NOMO-1 treated with dmso at 0.1 percent for 144 hours (cell line): ENCODE measurements around the gene RABGAP1.

Source experiments
- DNase-seq: peaks from one replicate; lab custom pipeline; 2025; ENCODE audit not compliant: unreplicated experiment; lab: John Stamatoyannopoulos, UW

RABGAP1 gene

DNA sequence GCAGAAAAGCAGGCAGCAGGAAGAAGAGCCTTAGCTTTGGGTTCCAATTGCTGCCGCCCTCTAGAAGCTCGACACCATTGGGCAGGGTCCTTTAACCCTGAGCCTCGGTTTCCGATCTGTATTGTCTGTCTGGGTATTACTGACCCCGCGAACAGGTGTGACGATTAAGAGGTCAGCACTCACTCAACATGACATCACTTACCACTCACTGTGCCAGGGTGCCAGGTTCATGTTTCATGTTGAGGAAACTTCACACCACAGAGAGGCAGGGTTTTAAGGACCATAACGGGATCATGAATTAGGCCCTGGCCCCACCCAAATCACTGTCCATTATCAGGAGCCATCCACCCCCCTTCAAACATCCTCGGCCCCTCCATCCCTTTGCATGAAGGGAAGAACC lies 168.2 kb downstream of the RABGAP1 start:
- DNase-seq = no peak

DNA sequence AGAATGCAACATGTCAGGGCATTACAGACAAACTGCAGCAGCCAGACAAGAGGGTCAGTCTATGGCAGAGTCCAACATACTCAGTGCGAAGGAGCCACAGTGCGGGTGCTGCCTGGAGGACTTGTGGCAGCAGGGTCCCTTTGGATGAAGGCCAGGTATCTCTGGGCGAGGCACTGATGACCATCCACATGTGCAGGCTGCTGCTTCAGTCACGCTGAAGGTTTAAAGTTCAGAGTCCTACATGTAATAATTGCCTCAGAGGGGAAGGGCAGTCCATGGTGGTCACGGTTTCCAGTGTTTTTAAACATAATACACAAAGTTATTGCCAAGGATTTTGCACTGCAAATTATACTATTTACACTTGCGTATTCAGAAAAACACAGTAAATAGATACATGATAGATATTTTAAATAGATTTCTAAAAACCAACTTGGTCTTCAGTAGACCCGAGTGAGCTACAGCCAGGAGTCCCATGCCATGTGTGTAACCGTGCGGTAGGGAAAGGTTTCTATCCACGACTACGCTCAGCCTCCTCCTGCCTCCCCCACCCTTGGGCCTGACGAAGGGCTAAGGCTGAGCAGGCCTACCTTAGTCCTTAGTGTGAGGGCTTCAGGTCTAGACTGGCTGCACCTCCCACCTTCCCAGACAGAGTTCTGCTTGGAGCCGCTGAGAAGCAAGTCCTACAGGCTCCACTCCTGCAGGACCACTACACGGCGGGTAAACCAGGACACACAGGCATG lies 168.9 kb downstream of the RABGAP1 start:
- DNase-seq = no peak

DNA sequence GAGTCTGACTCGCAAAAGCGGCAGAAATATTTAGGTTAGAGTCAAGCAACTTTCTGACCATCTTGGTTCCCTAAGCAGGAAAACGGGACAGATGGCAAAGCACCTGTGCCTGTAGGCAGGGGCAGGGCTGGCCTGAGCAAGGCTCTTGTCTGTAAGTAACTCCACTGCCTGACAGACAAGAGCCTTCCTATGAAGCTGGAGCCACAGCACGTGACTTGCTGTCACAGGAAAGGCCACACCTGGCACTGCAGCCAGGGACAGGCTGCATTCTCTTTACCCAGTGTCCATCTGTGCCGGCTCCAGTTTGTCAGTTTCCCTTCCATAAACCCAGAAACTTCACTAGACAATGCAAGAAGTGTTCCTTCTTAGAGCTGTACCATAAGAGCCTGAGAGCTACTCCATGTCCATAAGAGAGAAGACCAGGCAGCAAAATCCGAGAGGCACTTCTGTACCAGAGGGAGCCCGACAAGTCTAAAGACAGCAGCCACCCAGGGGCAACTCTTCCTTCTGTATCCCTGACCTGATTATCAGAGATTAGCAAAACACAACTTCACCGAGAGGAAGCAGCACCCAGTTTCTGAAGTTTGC lies 170.7 kb downstream of the RABGAP1 start:
- DNase-seq = no peak

DNA sequence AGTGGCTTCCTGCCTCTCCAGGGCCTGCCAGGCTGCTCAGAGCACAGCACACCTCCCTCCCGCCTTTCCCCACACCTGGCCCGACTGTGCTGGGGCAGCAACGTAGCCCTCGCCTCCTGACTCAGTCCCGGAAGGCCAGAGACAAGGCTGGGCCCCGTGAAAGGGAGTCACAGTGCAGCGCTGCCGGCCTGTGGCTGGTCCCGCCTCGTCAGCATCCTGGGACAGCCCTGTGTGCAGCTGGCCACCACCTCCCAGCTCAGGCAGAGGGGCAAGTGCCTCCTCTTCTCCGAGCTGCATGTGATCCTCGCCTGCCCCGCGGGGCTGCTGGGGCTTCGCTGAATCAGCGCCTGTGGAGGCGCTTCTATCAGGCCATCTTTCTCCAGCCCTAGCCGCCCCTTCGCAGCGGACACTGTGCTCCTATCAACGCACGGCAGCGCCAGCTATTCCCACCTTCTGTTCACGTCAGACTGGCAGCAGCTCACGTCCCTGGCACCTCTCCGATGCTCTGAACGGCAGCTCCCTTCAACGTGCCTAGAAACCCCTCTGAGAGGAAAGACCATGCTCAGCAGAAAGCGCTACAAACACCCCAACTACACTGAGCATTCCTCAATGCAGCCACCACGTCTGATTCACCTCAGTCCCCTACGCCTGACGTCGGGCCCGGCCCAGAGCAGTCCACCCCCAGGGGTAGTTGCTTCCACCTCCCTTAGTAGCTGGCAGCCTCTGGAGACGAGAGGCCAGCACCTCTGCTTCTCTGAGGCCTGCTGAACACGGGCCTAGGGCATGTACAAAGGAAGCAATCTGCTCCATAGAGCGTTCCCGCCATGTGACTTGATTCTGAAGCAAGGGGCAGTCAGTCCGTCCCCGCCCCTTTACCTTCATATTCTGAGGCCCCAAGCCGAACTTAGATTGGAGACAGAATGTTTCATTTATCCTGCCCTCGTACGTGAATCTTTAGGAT lies 171.5 kb downstream of the RABGAP1 start:
- no peak for DNase-seq

DNA sequence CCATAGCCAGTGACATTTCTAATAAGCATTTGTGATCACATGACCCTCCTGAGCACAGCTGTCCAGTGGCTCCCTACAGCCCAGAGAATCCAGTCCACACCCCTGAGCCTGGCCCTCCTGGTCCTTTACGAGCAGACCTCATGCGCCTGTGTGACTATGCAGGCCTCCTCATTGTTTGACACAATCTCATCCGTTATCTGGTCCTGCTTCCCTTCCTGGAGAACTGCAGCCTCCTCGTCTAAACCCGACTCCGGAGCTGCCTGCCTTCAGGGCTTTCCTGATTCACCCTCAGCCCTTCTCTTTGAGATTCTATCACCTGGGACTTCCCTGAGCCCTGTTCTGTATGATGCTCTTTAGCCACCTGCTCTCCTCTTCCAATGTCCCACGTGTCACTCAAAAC lies 172.4 kb downstream of the RABGAP1 start:
- no peak for DNase-seq

DNA sequence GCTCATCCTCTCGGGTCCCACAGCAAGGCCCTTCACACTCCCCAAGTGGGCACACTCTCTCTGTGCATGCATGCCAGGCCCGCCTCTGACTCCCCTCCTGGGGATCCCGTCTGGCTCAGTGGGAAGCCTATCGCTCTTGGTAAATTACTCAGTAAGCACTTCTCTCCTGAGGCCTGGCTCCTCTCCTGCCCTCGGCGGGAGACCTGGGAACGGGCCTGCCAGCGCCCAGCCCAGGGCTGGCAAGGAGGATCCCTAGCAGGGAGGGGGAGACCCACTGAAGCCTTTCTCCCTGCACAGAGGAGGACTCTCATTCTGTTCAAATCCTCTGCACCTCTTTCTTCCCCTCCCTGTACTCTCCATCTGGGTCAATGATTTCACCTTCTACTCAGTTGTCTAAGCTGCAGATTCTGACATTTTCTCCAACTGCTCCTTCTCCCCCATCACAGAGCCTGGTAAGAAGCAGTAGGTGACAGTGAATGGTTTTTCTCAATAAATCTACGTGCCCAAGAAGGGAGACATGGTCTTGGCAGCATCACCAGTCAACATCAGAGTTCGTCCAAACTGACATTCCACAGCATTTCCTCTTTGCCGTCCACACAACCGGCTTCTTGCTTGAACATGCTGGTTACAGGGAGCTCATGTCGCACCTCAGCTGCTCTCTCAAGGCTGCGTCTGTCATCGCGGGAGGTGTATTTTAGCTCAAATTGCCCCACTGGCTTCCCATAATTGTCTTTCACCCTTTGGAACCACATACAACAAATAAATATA lies 174.5 kb downstream of the RABGAP1 start:
- DNase-seq = no peak

DNA sequence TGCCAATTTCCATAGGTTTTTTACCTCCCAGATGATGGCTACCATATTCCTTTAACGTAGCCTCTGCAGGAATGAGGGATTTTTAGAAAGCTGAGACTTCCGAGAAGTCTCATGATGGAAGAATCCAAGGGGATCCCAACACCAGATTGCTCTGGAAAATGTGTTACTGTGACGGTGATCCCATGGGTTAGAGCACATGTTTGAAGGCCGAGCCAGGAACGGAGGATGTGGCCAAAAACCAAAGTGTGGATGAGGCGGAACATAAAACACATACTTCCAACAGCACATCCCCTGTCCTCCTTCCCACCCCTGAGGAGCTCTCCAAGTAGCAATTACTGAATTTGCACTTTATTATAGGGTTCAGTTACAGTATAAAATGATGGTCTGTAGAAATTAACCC lies 175.2 kb downstream of the RABGAP1 start:
- no peak for DNase-seq

DNA sequence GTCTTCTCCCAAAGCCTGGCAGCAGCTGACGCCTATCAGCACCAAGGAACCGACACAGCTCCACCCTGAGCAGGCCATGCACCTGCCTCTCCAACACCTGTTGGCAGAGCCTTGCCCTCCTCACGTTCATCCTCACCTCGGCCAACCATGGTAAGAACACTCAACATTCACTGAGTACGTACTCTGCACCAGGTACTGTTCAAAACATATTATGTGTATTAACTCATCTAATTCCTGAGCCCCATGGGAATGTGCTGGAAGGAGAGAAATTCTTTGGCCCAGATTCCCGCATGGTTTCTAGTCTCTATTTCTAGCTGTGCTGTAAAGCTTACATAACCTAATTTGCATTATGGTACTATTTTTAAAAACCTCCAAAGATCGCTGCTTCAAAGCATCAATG lies 178.7 kb downstream of the RABGAP1 start:
- DNase-seq = no peak

DNA sequence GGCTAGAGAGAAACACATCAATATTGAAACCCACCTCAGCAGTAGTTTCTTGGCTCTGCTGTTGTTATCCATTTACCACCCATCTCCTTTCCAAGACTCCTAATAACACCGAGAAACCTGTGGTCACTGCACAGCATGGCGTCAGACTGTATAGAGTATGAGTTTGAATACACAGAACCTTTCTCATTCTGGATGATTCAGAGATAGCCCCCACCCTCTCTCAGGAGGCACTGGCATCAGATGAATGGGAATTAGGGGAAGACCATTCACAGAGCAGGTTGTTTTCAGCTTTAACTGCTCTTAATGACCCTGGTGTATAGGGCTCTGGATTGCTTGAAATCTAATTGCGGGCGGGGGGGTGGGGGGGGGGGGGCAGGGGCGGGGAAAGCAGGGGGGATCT lies 179.3 kb downstream of the RABGAP1 start:
- no peak for DNase-seq

DNA sequence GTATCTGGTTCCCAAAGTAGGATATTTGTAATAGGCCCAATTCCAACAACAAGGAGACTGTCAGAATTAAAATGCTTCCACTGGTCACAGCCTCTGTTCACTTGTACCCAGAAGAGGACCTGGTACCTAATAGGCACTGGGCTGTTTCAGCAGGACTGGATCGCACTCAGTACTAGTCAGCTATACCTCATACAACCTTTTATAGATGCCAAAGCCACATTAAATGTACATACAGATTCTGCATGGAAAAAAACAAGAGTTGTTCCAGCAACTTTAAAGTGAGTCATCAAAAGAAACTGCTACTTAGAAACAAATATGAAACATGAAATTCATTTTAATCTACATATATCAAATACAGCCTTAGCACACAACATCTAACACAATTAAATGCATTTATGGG lies 180.1 kb downstream of the RABGAP1 start:
- DNase-seq = no peak

DNA sequence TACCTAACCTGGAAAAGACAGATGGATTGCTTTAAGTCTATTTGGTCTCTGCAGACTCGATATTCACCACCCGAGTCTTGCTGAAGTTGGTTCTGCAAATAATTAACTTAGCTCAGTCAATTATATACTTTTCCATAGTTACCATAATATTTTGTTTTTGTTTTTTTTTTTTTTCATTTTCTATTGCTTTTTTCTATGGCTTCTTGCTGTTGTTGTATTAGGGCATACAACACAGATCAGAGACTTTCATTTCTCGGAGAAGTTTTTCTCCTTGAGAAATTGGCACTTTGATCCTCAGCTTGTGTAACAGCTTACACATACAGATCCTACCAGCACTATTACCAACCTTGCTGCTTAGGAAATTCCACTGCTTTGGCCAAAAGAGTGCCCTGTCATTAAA lies 180.6 kb downstream of the RABGAP1 start:
- no peak for DNase-seq

DNA sequence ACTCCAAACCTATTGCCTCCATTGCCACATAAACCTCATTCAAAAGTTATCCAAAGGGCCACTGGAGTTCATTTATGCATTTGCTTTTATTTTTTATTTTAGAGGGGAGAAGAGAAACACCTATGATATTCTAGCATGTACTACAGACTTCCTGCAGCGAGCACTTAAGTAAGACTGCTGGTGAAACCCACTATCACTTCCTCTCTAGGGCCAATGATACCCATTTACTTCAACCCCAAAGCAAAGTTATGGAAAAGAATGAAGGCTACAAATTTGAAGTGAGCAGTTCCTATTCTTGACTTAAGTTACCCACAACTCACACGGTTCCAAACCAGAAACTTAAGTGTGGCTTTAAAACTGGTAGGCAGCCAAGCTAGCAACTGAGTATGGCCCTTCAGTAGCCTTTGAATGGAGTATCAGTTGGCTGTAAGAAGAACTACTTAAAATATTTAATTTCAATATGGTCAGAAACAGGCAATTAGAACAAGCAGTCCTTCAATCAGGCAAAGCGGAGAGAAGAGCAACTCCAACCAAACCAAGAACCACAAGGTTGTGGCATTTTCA lies 186.8 kb downstream of the RABGAP1 start:
- no peak for DNase-seq

DNA sequence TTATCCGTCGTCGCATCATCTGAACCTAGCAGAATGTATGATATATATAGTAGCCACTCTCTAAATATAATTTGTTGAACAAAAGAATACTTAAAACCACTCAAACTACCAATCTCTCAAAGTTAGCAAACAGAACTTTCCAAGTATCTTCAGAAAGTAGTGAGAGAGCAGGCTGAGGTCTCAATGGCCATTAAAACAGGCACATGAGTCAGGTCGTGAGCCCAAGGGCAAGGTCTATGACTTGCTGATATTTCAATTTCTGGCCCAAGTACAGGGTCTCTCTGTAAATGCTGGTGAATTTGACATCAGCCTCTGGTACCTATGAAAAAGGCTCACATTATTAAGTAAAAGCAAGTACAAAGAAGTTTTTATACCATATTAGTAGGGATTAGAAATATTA lies 187.8 kb downstream of the RABGAP1 start:
- no peak for DNase-seq

DNA sequence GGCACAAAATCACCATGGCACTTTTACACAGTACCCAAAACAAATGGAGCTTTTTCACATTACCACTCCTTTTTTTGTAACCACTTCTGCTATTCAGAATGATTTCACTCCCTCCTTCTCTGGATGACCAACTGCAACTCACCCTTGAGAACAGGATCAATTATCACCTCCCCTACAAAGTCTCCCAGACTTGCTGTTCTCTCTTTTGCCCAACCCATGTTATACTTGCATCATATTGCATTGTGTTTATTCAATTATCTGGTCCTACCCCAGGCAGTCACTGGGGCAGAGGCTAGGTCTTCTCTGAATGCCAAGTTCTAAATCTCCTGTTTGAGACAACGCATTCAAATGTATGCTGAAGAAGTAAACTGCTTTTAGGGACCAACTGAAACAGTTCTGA lies 188.6 kb downstream of the RABGAP1 start:
- no peak for DNase-seq

DNA sequence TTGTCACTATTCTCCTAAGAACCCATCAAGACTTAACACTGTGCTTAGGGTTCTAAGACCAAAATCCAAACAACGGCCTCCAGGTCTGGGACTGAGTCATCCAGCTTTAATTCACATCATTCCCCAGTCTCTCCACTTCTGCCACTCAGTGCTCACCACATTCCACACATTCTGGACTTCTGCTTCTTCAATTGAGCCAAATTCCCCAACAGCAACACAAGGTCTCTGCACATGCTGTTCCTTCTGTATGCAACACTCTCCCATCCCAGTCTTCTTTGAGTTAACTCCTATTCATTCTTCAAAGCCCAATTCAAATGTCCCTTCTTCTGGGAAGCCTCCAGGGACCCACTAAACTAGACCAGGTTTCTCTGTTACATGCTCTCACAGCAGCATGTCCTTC lies 190.4 kb downstream of the RABGAP1 start:
- no peak for DNase-seq

DNA sequence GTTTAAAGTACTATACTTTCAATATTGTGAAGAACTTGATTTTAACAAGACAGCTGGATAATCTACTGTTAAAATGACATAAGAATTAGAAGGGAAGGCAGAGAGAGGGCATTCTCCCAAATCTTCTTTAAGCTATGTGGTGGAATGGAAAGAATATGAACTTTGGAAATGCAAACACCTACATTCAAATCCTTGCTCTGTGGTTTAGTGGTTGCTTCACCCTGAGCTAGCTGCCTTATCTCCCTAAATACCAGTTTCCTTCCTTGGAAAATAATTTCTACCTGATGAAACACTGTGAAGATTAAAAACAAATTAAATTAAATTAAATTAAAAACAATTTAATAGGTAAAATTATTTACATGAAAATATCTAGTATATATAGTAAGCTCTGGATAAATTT lies 191.2 kb downstream of the RABGAP1 start:
- DNase-seq = no peak

DNA sequence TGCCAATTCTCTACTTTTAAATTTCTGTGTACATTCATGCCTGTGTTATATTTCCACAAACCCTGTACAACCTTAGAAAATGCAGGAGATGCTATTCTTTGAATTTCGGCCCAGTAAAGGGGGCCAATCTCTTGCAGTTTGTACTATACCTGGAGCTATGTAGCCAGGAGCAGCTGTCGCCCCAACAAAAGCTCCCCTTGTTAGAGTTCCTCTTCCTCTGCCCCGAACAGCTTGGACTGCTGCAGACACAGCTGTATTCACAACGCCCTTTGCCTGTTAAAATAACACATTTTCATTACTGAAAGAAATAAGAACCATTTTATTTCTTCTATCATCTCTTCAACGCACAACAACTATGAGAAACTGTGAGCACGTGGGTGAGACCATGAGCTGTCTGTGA lies 191.9 kb downstream of the RABGAP1 start:
- DNase-seq = no peak

DNA sequence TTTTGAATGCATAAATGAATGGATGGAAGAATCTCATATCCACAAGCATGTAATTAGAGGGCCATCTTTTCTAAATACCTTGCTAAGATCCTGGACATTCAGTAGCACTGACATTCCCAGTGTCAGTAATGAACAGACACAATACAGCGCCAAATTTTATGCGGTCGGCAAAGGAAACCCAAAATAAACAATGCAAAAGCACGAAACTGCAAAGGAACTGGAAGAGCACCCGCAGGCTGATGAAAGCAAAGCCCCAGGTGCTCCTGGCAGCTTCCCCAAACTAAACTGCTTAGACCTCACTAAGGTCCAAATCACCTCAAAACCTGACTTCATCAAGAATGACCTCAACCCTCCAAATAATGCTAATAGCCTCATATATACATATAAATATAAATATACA lies 194.6 kb downstream of the RABGAP1 start:
- DNase-seq = no peak

DNA sequence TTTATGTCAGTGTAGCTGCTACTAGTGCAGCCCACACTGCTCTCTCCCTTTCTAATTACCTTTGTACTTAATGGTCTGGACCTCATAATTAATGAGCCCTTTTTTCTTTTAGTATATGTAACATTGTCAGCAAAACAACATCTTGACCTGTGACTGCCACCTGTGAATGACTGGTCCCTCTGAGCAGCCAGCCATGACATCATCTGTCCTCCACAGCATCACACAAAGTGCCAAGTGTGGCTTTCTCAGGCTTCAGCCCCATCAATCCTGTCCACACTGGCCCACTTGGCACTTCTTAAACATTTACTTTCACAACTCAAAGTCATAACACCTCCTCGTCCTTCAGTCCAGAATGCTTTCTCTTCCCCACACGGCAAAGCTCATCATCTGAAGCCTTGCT lies 197.3 kb downstream of the RABGAP1 start:
- no peak for DNase-seq

DNA sequence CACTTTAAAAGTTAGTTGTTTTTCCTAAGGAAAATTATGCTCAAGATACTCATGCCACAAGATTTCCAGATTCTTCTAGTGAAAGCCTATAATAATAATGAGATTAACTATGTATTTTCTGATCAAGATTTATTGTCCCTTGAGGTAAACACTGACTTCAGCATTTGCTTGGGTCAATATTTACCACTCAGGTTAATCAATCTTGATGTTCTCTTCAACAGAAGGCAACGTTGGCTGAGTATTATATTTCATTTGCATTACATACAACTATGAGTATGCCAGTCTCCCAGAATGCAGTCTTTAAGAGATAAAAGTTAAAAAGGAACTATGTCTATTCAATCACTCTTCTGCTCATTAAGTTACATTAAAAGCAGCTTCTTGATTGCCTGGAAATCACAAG lies 208.2 kb downstream of the RABGAP1 start:
- DNase-seq = no peak
